ENCODE measurements around the gene NPPB.

NPPB gene

GRCh38 chr1:11887666-11888007, 28.9 kb upstream of the NPPB start:
- H3F3A ChIP-seq (ENCODE audit: low read depth): no peaks in the 10 kb centered on the region
- H3K4me2 ChIP-seq (ENCODE audit: low read depth, low read length, poor library complexity, severe bottlenecking): no peak overlapping the region
- H3K9me2 ChIP-seq (replicated peaks; ENCODE audit: low read depth, low read length): no peaks in the 10 kb centered on the region
- H3K4me1 ChIP-seq (ENCODE audit: insufficient read depth, low read length, poor library complexity, severe bottlenecking): no peaks in the 10 kb centered on the region
- H3K36me3 ChIP-seq (ENCODE audit: insufficient read depth, low read length): no peaks in the 10 kb centered on the region
- H3K27me3 ChIP-seq (ENCODE audit: insufficient read depth, low read length, poor library complexity, severe bottlenecking): no peaks in the 10 kb centered on the region
- TF ChIP-seq CTCF (conservative IDR thresholded peaks at IDR 0.05; ENCODE audit: low read length): no peak
- no peak for TF ChIP-seq EZH2phosphoT487 (IDR thresholded peaks at IDR 0.05; ENCODE audit: borderline replicate concordance)
- H3K4me3 ChIP-seq (ENCODE audit: low read length, poor library complexity, severe bottlenecking): no peak overlapping the region
- H3K9me3 ChIP-seq (ENCODE audit: insufficient read depth, low read depth, low read length): no peaks in the 10 kb centered on the region
- no peaks in the 10 kb centered on the region for H3K79me2 ChIP-seq (ENCODE audit: insufficient read depth, low read length)
- no peaks in the 10 kb centered on the region for H4K20me1 ChIP-seq (ENCODE audit: insufficient read depth, low read length, poor library complexity, severe bottlenecking)
- H3K9ac ChIP-seq (ENCODE audit: low read depth, low read length, poor library complexity, severe bottlenecking): no peak overlapping the region
- no peak overlapping the region for H2AFZ ChIP-seq (ENCODE audit: low read length)

- Histone ChIP-seq H3K9me2 (replicated peaks; ENCODE audit: low read depth, low read length) (no peaks in the 10 kb centered on the region), H3K9me3 (ENCODE audit: insufficient read depth, low read depth, low read length) (no peaks in the 10 kb centered on the region), H3K4me1 (ENCODE audit: insufficient read depth, low read length, poor library complexity, severe bottlenecking) (no peaks in the 10 kb centered on the region)
These were observed 28.4 kb upstream of the NPPB start for GRCh38 chr1:11886986-11887665.

GRCh38 chr1:11885916-11886315, 27.2 kb upstream of the NPPB start:
- H3K4me3 ChIP-seq (ENCODE audit: low read length, poor library complexity, severe bottlenecking): no peak overlapping the region
- H3K79me2 ChIP-seq (ENCODE audit: insufficient read depth, low read length): no peaks in the 10 kb centered on the region
- no peaks in the 10 kb centered on the region for H3K27me3 ChIP-seq (ENCODE audit: insufficient read depth, low read length, poor library complexity, severe bottlenecking)
- H3K36me3 ChIP-seq (ENCODE audit: insufficient read depth, low read length): no peaks in the 10 kb centered on the region
- no peaks in the 10 kb centered on the region for H3F3A ChIP-seq (ENCODE audit: low read depth)
- H3K4me2 ChIP-seq (ENCODE audit: low read depth, low read length, poor library complexity, severe bottlenecking): no peak overlapping the region
- H2AFZ ChIP-seq (ENCODE audit: low read length): no peak overlapping the region
- TF ChIP-seq EZH2phosphoT487 (IDR thresholded peaks at IDR 0.05; ENCODE audit: borderline replicate concordance): no peak
- TF ChIP-seq CTCF (conservative IDR thresholded peaks at IDR 0.05; ENCODE audit: low read length): no peak
- no peaks in the 10 kb centered on the region for H3K9me3 ChIP-seq (ENCODE audit: insufficient read depth, low read depth, low read length)
- H3K4me1 ChIP-seq (ENCODE audit: insufficient read depth, low read length, poor library complexity, severe bottlenecking): no peaks in the 10 kb centered on the region
- H3K9me2 ChIP-seq (replicated peaks; ENCODE audit: low read depth, low read length): no peaks in the 10 kb centered on the region
- H3K9ac ChIP-seq (ENCODE audit: low read depth, low read length, poor library complexity, severe bottlenecking): no peak overlapping the region
- no peaks in the 10 kb centered on the region for H4K20me1 ChIP-seq (ENCODE audit: insufficient read depth, low read length, poor library complexity, severe bottlenecking)

More at GRCh38 chr1:11886986-11887665, 28.4 kb upstream of the NPPB start:
- Histone ChIP-seq H3K27me3 (ENCODE audit: insufficient read depth, low read length, poor library complexity, severe bottlenecking) (no peaks in the 10 kb centered on the region), H3F3A (ENCODE audit: low read depth) (no peaks in the 10 kb centered on the region), H3K9ac (ENCODE audit: low read depth, low read length, poor library complexity, severe bottlenecking) (no peak overlapping the region), H2AFZ (ENCODE audit: low read length) (no peak overlapping the region), H3K4me3 (ENCODE audit: low read length, poor library complexity, severe bottlenecking) (no peak overlapping the region), H3K79me2 (ENCODE audit: insufficient read depth, low read length) (no peaks in the 10 kb centered on the region), H3K36me3 (ENCODE audit: insufficient read depth, low read length) (no peaks in the 10 kb centered on the region), H4K20me1 (ENCODE audit: insufficient read depth, low read length, poor library complexity, severe bottlenecking) (no peaks in the 10 kb centered on the region), H3K4me2 (ENCODE audit: low read depth, low read length, poor library complexity, severe bottlenecking) (no peak overlapping the region)
- TF ChIP-seq CTCF (conservative IDR thresholded peaks at IDR 0.05; ENCODE audit: low read length) (no peak), EZH2phosphoT487 (IDR thresholded peaks at IDR 0.05; ENCODE audit: borderline replicate concordance) (no peak)
